ENCODE results near the gene GSN.

DNA sequence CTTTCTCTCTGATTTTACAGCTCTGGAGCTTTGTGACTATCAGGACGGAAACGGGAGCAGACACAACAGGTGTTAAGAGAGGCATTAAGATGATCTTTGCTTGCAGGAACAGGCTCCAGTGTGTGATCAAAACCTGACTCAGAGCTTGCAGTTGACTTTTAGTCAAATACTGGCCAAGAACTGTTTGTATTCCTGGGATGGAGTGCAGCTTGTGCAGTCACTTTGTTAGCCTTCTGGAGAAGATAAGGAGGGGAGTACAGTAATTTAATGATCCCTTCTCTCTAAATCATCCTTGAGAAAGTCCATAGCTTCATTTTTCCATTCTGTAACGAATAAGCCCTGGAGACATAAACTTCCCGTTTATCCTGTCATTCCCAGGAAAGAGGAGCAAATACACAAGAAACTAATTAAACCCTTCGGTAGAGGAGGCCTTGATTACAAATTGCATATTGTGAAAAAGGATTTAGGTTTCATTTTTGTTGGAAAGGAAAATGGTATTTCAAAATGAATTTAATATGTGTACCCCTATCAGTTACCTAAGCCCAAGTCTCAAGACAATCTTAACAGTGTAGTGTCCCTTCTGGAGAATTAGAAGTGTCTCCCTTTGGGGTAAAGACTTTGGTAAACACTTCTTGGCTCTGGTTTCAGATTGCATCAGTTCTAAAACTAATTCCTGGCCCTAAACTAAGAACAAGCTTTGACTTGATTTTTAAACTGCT is 105.2 kb downstream of the GSN start:
- TF ChIP-seq EZH2phosphoT487 (IDR thresholded peaks at IDR 0.05) (no peak), EZH2 (IDR thresholded peaks at IDR 0.05) (no peak)
- TF ChIP-seq, protein P1, sequence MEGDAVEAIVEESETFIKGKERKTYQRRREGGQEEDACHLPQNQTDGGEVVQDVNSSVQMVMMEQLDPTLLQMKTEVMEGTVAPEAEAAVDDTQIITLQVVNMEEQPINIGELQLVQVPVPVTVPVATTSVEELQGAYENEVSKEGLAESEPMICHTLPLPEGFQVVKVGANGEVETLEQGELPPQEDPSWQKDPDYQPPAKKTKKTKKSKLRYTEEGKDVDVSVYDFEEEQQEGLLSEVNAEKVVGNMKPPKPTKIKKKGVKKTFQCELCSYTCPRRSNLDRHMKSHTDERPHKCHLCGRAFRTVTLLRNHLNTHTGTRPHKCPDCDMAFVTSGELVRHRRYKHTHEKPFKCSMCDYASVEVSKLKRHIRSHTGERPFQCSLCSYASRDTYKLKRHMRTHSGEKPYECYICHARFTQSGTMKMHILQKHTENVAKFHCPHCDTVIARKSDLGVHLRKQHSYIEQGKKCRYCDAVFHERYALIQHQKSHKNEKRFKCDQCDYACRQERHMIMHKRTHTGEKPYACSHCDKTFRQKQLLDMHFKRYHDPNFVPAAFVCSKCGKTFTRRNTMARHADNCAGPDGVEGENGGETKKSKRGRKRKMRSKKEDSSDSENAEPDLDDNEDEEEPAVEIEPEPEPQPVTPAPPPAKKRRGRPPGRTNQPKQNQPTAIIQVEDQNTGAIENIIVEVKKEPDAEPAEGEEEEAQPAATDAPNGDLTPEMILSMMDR (IDR thresholded peaks at IDR 0.05): no peak

Data from neural progenitor cell (in vitro differentiated cells).